K562 (cell line): ENCODE data around the gene PDZD8. TPM values are rescaled to one million over a fixed set of nuclear protein-coding genes. Genes with fewer than 3 reads are reported as not detected.
A peak's percentile ranks its signal among the peaks of the same experiment; 100 is the strongest.

ENCODE experiments used
- ATAC-seq: fragments of 200-7000 bp; cut with Tn5 transposase; 3 replicates; pipeline ENCODE4 v1.9.1; 2020; ENCODE audit warnings: moderate library complexity
- BruUV-seq: library from RNA; stranded (reverse); fragments of 400-500 nt; replicated peaks from 2 replicates; lab custom pipeline; 2021; lab: Mats Ljungman, UMichigan
- CTCF ChIA-PET: fragments of 300-600 bp; formaldehyde crosslinking; extraction: SDS; loops from one replicate; lab custom pipeline; 2021; ENCODE audit warnings: low intra/inter-chr PET ratio; lab: Yijun Ruan, JAX
- POLR2A ChIA-PET: fragments of 300-600, 350-650 bp; sonication (Branson Sonifier 250); formaldehyde crosslinking; extraction: SDS; loops from one replicate; lab custom pipeline; 2021; ENCODE audit warnings: antibody characterized with exemption, inconsistent platforms; lab: Yijun Ruan, JAX
- DNase-seq, 4 experiments: peaks; one replicate each; pipeline versions ENCODE4 v3.0.0 to v3.0.0-alpha.2; 2011 to 2018; ENCODE audit warnings: low spot score in 3 of 4, mixed read lengths in 3 of 4; ENCODE audit errors: extremely low read depth in 1 of 4
- FAIRE-seq: peaks from 2 replicates; lab custom pipeline; 2011; peaks lifted over from hg19 to GRCh38; lab: Jason Lieb, UNC
- H2AFZ ChIP-seq: 2 replicates; pipeline ENCODE4 v1.6.0; 2011; ENCODE audit warnings: low read depth, low read length, control low read depth, inconsistent platforms
- H3K27ac ChIP-seq: fragments of 200-600 bp; 3 replicates; pipeline ENCODE4 v1.8.0; 2011; ENCODE audit warnings: low read depth, mild to moderate bottlenecking, control low read depth, inconsistent platforms, low read length, moderate library complexity, mixed read lengths; ENCODE audit errors: extremely low read depth
- H3K27me3 ChIP-seq, 2 experiments: fragments of 300-600 bp in 1 of 2; 2 replicates in 1 of 2; 3 replicates in 1 of 2; pipeline versions ENCODE4 v1.6.0 to v1.8.0; 2011; ENCODE audit warnings: inconsistent platforms in 2 of 2, low read length in 2 of 2, mild to moderate bottlenecking in 1 of 2, mixed read lengths in 1 of 2, moderate library complexity in 1 of 2; ENCODE audit not compliant: control insufficient read depth in 2 of 2, insufficient read depth in 2 of 2
- H3K36me3 ChIP-seq: fragments of 300-600 bp; 3 replicates; pipeline ENCODE4 v1.8.0; 2011; ENCODE audit warnings: mild to moderate bottlenecking, low read length, inconsistent platforms; ENCODE audit not compliant: control insufficient read depth, insufficient read depth
- H3K4me1 ChIP-seq, 2 experiments: fragments of 200-600 bp in 1 of 2; replicated peaks in 1 of 2; 2 replicates in 1 of 2; 3 replicates in 1 of 2; pipeline versions ENCODE4 v1.5.1 to v1.8.0; 2011; ENCODE audit warnings: inconsistent platforms in 2 of 2, low read length in 2 of 2, mild to moderate bottlenecking in 1 of 2, mixed read lengths in 1 of 2, moderate library complexity in 1 of 2; ENCODE audit not compliant: control insufficient read depth in 2 of 2, insufficient read depth in 2 of 2
- H3K4me2 ChIP-seq: 2 replicates; pipeline ENCODE4 v1.6.1; 2011; ENCODE audit warnings: low read length, control low read depth, inconsistent platforms, mixed read lengths; ENCODE audit not compliant: insufficient read depth
- H3K4me3 ChIP-seq: fragments of 200-600 bp; sonication (generic), shearing (Covaris generic); 2 replicates; pipeline ENCODE4 v1.5.1; 2016; ENCODE audit warnings: control low read depth, inconsistent platforms
- H3K79me2 ChIP-seq: fragments of 200-600 bp; 3 replicates; pipeline ENCODE4 v1.8.0; 2011; ENCODE audit warnings: low read length, inconsistent platforms; ENCODE audit not compliant: control insufficient read depth, insufficient read depth
- H3K9ac ChIP-seq, 2 experiments: 2 replicates each; pipeline versions ENCODE4 v1.6.0 to v1.6.1; 2011; ENCODE audit warnings: low read depth in 2 of 2, low read length in 2 of 2, control low read depth in 1 of 2, inconsistent platforms in 1 of 2, mild to moderate bottlenecking in 1 of 2, mixed read lengths in 1 of 2; ENCODE audit not compliant: insufficient read depth in 1 of 2
- H3K9me1 ChIP-seq: one replicate; pipeline ENCODE4 v1.6.0; 2011; ENCODE audit warnings: inconsistent platforms, mild to moderate bottlenecking, low read length, moderate library complexity; ENCODE audit not compliant: control insufficient read depth, insufficient read depth
- H3K9me3 ChIP-seq: replicated peaks from 2 replicates; pipeline ENCODE4 v1.5.1; 2011; ENCODE audit warnings: low read depth, low read length, inconsistent platforms; ENCODE audit not compliant: control insufficient read depth, insufficient read depth
- H4K20me1 ChIP-seq: replicated peaks from 2 replicates; pipeline ENCODE4 v1.6.1; 2011; ENCODE audit warnings: low read length, inconsistent platforms, mixed read lengths; ENCODE audit not compliant: control insufficient read depth, insufficient read depth
- HDAC8 ChIP-seq: fragments of 450-650 bp; IDR thresholded peaks from 2 replicates; pipeline ENCODE4 v1.6.1; 2016; ENCODE audit warnings: mild to moderate bottlenecking, missing genetic modification characterization, moderate library complexity, missing compliant biosample characterization
- RAD21 ChIP-seq, 2 experiments: fragments of 250-450 bp in 1 of 2; fragments of 450-650 bp in 1 of 2; sonication (Bioruptor Pico) in 1 of 2; formaldehyde crosslinking in 1 of 2; IDR thresholded peaks in 1 of 2; conservative IDR thresholded peaks in 1 of 2; 2 replicates each; pipeline versions ENCODE4 v1.4.0 to v1.8.0; 2020 to 2022; ENCODE audit warnings: mild to moderate bottlenecking in 2 of 2, moderate library complexity in 1 of 2
- ZNF316 ChIP-seq: fragments of 450-650 bp; IDR thresholded peaks from 2 replicates; pipeline ENCODE4 v1.6.1; 2016
- WGBS: fragments of 100-300 bp; shearing (Covaris generic); methylation state at CpG from one replicate; pipeline ENCODE4 v1.1.6; 2016; ENCODE audit warnings: low coverage, mixed read lengths; ENCODE audit not compliant: insufficient coverage; ENCODE audit errors: missing lambda C conversion rate; 5-methylcytosine and 5-hydroxymethylcytosine counted together
- in situ Hi-C: fragments of 300-500 bp; cut with MboI; formaldehyde crosslinking; loops from 4 replicates; pipeline ENCODE4 v1.15.0; 2018; ENCODE audit warnings: inconsistent platforms, mixed read lengths
- intact Hi-C: fragments of 100-400 bp; cut with micrococcal nuclease; formaldehyde crosslinking; loops from 2 replicates; pipeline ENCODE4 v1.14.2; 2022
- polyA plus RNA-seq, 8 experiments: library from polyadenylated mRNA; depleted of rRNA in 4 of 8; stranded (reverse) in 5 of 8; unstranded in 3 of 8; fragments of >200 nt; fragmentation: Nextera tagmentation in 2 of 8; fragmentation: Illumina TruSeq in 1 of 8; extraction: Ambion mirVana in 2 of 8; extraction: Trizol in 1 of 8; gene quantifications; 2 replicates each; pipeline versions ENCODE4 v1.2.1 to v1.2.3, GENCODE V29; 2011 to 2014; ENCODE audit warnings: inconsistent platforms in 1 of 8, missing spikeins in 1 of 8
- total RNA-seq, 7 experiments: library from RNA; depleted of rRNA in 6 of 7; stranded (reverse); fragments of >200 nt in 6 of 7; fragmentation: Illumina TruSeq in 2 of 7; extraction: Trizol in 2 of 7; gene quantifications; 2 replicates each; pipeline versions ENCODE4 v1.2.1 to v1.2.3, GENCODE V29; 2011 to 2021; ENCODE audit warnings: low replicate concordance in 1 of 7
- TF ChIP-seq, protein P1 (sequence below): sonication (generic); formaldehyde crosslinking; IDR thresholded peaks from 2 replicates; pipeline ENCODE4 v1.8.0; 2023; ENCODE audit warnings: missing genetic modification reagents, mild to moderate bottlenecking, borderline replicate concordance
- TF ChIP-seq, protein P2 (sequence below), 2 experiments: fragments of 450-650 bp in 1 of 2; sonication (generic) in 1 of 2; formaldehyde crosslinking in 1 of 2; IDR thresholded peaks; 2 replicates each; pipeline versions ENCODE4 v1.7.1 to v1.9.0; 2016 to 2022; ENCODE audit warnings: inconsistent platforms in 1 of 2, mild to moderate bottlenecking in 1 of 2, missing genetic modification reagents in 1 of 2

Gene PDZD8
- total and polyA plus RNA-seq, 9 of the 15 experiments (the other 6 are each of a cell fraction or from before 2014, with no cell fraction given): 5.5 to 53.4 (median 36.8) TPM

DNA sequence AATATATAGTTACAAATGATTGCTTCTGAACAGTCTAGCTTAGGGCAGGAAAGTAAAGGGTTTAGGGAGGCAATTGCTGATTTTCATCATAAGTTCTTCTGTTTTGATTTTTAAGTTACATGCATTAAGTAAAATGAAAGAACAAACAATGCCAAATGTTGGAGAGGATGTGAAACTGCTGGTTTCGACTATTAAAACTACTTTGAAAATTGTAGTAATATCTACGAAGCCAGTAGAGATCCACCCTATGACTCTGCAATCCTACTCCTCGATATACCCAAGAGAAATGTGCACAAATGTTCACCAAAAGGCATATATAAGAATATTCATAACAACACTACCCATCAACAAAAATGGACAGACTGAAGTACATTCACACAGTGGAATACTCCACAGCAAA lies 24.3 kb downstream of the PDZD8 start (continued):
- TF ChIP-seq, protein P1, sequence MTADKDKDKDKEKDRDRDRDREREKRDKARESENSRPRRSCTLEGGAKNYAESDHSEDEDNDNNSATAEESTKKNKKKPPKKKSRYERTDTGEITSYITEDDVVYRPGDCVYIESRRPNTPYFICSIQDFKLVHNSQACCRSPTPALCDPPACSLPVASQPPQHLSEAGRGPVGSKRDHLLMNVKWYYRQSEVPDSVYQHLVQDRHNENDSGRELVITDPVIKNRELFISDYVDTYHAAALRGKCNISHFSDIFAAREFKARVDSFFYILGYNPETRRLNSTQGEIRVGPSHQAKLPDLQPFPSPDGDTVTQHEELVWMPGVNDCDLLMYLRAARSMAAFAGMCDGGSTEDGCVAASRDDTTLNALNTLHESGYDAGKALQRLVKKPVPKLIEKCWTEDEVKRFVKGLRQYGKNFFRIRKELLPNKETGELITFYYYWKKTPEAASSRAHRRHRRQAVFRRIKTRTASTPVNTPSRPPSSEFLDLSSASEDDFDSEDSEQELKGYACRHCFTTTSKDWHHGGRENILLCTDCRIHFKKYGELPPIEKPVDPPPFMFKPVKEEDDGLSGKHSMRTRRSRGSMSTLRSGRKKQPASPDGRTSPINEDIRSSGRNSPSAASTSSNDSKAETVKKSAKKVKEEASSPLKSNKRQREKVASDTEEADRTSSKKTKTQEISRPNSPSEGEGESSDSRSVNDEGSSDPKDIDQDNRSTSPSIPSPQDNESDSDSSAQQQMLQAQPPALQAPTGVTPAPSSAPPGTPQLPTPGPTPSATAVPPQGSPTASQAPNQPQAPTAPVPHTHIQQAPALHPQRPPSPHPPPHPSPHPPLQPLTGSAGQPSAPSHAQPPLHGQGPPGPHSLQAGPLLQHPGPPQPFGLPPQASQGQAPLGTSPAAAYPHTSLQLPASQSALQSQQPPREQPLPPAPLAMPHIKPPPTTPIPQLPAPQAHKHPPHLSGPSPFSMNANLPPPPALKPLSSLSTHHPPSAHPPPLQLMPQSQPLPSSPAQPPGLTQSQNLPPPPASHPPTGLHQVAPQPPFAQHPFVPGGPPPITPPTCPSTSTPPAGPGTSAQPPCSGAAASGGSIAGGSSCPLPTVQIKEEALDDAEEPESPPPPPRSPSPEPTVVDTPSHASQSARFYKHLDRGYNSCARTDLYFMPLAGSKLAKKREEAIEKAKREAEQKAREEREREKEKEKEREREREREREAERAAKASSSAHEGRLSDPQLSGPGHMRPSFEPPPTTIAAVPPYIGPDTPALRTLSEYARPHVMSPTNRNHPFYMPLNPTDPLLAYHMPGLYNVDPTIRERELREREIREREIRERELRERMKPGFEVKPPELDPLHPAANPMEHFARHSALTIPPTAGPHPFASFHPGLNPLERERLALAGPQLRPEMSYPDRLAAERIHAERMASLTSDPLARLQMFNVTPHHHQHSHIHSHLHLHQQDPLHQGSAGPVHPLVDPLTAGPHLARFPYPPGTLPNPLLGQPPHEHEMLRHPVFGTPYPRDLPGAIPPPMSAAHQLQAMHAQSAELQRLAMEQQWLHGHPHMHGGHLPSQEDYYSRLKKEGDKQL (CRISPR knock-in tag): no peak
- TF ChIP-seq ZNF316 (no peak), HDAC8 (tag) (no peak), RAD21 (CRISPR knock-in tag; conservative IDR thresholded peaks at IDR 0.05 in 1 of 2, IDR thresholded peaks at IDR 0.05 in 1 of 2) (no peak)

DNA sequence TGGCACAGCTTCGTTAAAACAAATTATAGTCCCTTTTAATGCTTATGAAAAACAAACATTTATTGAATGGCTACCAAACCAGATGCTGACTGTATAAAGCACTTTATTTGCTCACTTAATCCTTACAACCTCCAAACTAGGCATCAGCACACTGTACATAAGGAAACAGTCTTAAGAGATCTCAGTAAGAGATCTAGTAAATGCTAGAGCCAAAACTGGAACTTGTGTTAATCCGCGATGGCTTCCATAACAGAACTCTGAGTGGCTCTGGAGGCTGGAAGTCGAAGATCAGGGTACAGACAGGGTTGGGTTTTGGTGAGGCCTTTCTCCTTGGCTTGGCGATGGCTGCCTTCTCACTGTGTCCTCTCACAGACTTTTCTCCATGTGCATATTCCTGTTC lies 27.0 kb downstream of the PDZD8 start:
- no peaks in the 10 kb centered on the region for H3K9me3 ChIP-seq
- ChIA-PET CTCF (no interaction called here), POLR2A (no interaction called here)
- H2AFZ ChIP-seq: no peak overlapping the region
- peaks cover 8% of the 10 kb centered on the region; the same call in 2 of the 3 replicates for H3K36me3 ChIP-seq
- intact Hi-C loops: no loop called here
- H3K4me3 ChIP-seq: no peak overlapping the region
- 23% methylated on average over 5 of the region's 5 CpGs for WGBS
- peak overlapping the region in 1 of 2 experiments; percentile 23; a peak in 2 of 4 replicates for H3K9ac ChIP-seq
- peaks cover 0 to 20% of the 10 kb centered on the region in 2 experiments; a peak in 4 of 5 replicates for H3K4me1 ChIP-seq
- in situ Hi-C loops: no loop called here
- FAIRE-seq (peak; percentile 11), DNase-seq (no peak), ATAC-seq (peak; percentile 56)
- H4K20me1 ChIP-seq: no peaks in the 10 kb centered on the region
- H3K4me2 ChIP-seq: peak overlapping the region; percentile 35; the same call in 1 of the 2 replicates
- no peaks in the 10 kb centered on the region for H3K27me3 ChIP-seq
- H3K79me2 ChIP-seq: peaks cover 98% of the 10 kb centered on the region
- H3K27ac ChIP-seq: peak overlapping the region; percentile 8; the same call in 1 of the 3 replicates
- H3K9me1 ChIP-seq: no peaks in the 10 kb centered on the region
- BruUV-seq: TSS peak; percentile 8
- TF ChIP-seq, protein P2, sequence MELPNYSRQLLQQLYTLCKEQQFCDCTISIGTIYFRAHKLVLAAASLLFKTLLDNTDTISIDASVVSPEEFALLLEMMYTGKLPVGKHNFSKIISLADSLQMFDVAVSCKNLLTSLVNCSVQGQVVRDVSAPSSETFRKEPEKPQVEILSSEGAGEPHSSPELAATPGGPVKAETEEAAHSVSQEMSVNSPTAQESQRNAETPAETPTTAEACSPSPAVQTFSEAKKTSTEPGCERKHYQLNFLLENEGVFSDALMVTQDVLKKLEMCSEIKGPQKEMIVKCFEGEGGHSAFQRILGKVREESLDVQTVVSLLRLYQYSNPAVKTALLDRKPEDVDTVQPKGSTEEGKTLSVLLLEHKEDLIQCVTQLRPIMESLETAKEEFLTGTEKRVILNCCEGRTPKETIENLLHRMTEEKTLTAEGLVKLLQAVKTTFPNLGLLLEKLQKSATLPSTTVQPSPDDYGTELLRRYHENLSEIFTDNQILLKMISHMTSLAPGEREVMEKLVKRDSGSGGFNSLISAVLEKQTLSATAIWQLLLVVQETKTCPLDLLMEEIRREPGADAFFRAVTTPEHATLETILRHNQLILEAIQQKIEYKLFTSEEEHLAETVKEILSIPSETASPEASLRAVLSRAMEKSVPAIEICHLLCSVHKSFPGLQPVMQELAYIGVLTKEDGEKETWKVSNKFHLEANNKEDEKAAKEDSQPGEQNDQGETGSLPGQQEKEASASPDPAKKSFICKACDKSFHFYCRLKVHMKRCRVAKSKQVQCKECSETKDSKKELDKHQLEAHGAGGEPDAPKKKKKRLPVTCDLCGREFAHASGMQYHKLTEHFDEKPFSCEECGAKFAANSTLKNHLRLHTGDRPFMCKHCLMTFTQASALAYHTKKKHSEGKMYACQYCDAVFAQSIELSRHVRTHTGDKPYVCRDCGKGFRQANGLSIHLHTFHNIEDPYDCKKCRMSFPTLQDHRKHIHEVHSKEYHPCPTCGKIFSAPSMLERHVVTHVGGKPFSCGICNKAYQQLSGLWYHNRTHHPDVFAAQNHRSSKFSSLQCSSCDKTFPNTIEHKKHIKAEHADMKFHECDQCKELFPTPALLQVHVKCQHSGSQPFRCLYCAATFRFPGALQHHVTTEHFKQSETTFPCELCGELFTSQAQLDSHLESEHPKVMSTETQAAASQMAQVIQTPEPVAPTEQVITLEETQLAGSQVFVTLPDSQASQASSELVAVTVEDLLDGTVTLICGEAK (IDR thresholded peaks at IDR 0.05): 0 out of 2 replicates have a peak, but pooled peaks have one; percentile 20
- TF ChIP-seq, protein P2 (CRISPR knock-in tag; IDR thresholded peaks at IDR 0.05): no peak
